H7 (cell line): Measurements from ENCODE around the gene PITHD1. TPM values are rescaled to one million over a fixed set of nuclear protein-coding genes. Genes with fewer than 3 reads are reported as not detected.
"Not testable (repeated sequence)": the region's sequence is repeated elsewhere in the genome, so short reads cannot be mapped to it uniquely, and the experiment has no call there.

Source experiments
- DNase-seq: peaks from one replicate; pipeline ENCODE4 v3.0.0; 2012
- H3K27me3 ChIP-seq: 2 replicates; pipeline ENCODE4 v1.6.0; 2011; ENCODE audit warnings: mild to moderate bottlenecking, low read length; ENCODE audit not compliant: control insufficient read depth, insufficient read depth
- H3K36me3 ChIP-seq: replicated peaks from 2 replicates; pipeline ENCODE4 v1.5.1; 2011; ENCODE audit warnings: low read length; ENCODE audit not compliant: control insufficient read depth, insufficient read depth
- H3K4me3 ChIP-seq: 2 replicates; pipeline ENCODE4 v1.5.1; 2011; ENCODE audit warnings: low read depth, mild to moderate bottlenecking, control low read depth, low read length, moderate library complexity; ENCODE audit not compliant: insufficient read depth
- total RNA-seq: library from RNA; depleted of rRNA; stranded (reverse); fragments of >200 nt; shearing (Covaris generic); gene quantifications from 2 replicates; pipeline ENCODE4 v1.2.3, GENCODE V29; 2014; rRNA removed

PITHD1 gene
- total RNA-seq, 1 experiment from 2014 or later: 125 TPM

GRCh38 chr1:23817633-23818032 is 39.4 kb downstream of the PITHD1 start:
- H3K4me3 ChIP-seq: no peak overlapping the region
- DNase-seq: no peak
- H3K27me3 ChIP-seq: no peaks in the 10 kb centered on the region
- peaks cover 2% of the 10 kb centered on the region for H3K36me3 ChIP-seq

- Histone ChIP-seq H3K4me3 (no peak overlapping the region), H3K27me3 (no peaks in the 10 kb centered on the region), H3K36me3 (no peaks in the 10 kb centered on the region)
- DNase-seq: no peak
Measured at GRCh38 chr1:23823767-23824166, 45.5 kb downstream of the PITHD1 start.

GRCh38 chr1:23824711-23825075 is 46.5 kb downstream of the PITHD1 start:
- Histone ChIP-seq H3K4me3 (peak overlapping the region; percentile 98), H3K36me3 (no peaks in the 10 kb centered on the region), H3K27me3 (no peaks in the 10 kb centered on the region)
- no peak for DNase-seq

- Histone ChIP-seq H3K27me3 (no peaks in the 10 kb centered on the region), H3K4me3 (peak within 1 kb of the TSS; percentile 98), H3K36me3 (no peaks in the 10 kb centered on the region)
- peak; percentile 93 for DNase-seq
Measured at GRCh38 chr1:23825076-23825761, 47.0 kb downstream of the PITHD1 start, which contains the start of gene HMGCL. HMGCL (minus strand) TSS chr1:23825429; CDS start chr1:23825415, 14 bp downstream.

GRCh38 chr1:23825762-23826522 is 47.7 kb downstream of the PITHD1 start:
- H3K36me3 ChIP-seq: no peaks in the 10 kb centered on the region
- no peak for DNase-seq
- H3K27me3 ChIP-seq: no peaks in the 10 kb centered on the region
- H3K4me3 ChIP-seq: peak overlapping the region; percentile 98

GRCh38 chr1:23826590-23826989 is 48.4 kb downstream of the PITHD1 start:
- H3K4me3 ChIP-seq, DNase-seq, H3K27me3 ChIP-seq, H3K36me3 ChIP-seq: not testable (repeated sequence)

GRCh38 chr1:23827717-23828116 is 49.5 kb downstream of the PITHD1 start:
- Histone ChIP-seq H3K4me3 (no peak overlapping the region), H3K27me3 (no peaks in the 10 kb centered on the region), H3K36me3 (no peaks in the 10 kb centered on the region)
- no peak for DNase-seq

- not testable (repeated sequence) for DNase-seq, H3K27me3 ChIP-seq, H3K36me3 ChIP-seq, H3K4me3 ChIP-seq
Measured at GRCh38 chr1:23834156-23834555, 55.9 kb downstream of the PITHD1 start.

- H3K4me3 ChIP-seq: no peak overlapping the region
- H3K27me3 ChIP-seq: peaks cover 6% of the 10 kb centered on the region
- no peak for DNase-seq
- no peaks in the 10 kb centered on the region for H3K36me3 ChIP-seq
Measured at GRCh38 chr1:23836037-23836436, 57.8 kb downstream of the PITHD1 start.

Other genes starting within 250 kb of the PITHD1 start
- gene E2F2, start 247.2 kb upstream of the PITHD1 start, total RNA-seq: 7.8 and 9.9 TPM in 2 replicates
- 149 and 160 TPM in 2 replicates for gene ID3, start 218.9 kb upstream of the PITHD1 start, total RNA-seq
- 1,671 and 2,124 TPM in 2 replicates for gene RPL11, start 86.6 kb upstream of the PITHD1 start, total RNA-seq
- gene ELOA, start 34.9 kb upstream of the PITHD1 start, total RNA-seq: 54.0 and 55.4 TPM in 2 replicates
- 291 and 385 TPM in 2 replicates for gene LYPLA2, start 12.7 kb downstream of the PITHD1 start, total RNA-seq
- gene GALE, start 22.3 kb downstream of the PITHD1 start, total RNA-seq: 72.0 and 103 TPM in 2 replicates
- gene HMGCL, start 47.0 kb downstream of the PITHD1 start, total RNA-seq: 35.8 and 53.1 TPM in 2 replicates
- gene FUCA1, start 89.9 kb downstream of the PITHD1 start, total RNA-seq: 8.2 and 10.8 TPM in 2 replicates
- gene CNR2, start 134.9 kb downstream of the PITHD1 start, total RNA-seq: not detected in 2 replicates
- gene PNRC2, start 181.4 kb downstream of the PITHD1 start, total RNA-seq: 144 and 147 TPM in 2 replicates
- gene SRSF10, start 201.9 kb downstream of the PITHD1 start, total RNA-seq: 82.8 and 122 TPM in 2 replicates